ENCODE results near the gene HINT2.

The HINT2 gene

GRCh38 chr9:35811381-35812024 lies 3.3 kb downstream of the HINT2 start:
- DNase-seq = no peak

GRCh38 chr9:35810122-35810521 lies 4.7 kb downstream of the HINT2 start:
- DNase-seq = no peak

DNA sequence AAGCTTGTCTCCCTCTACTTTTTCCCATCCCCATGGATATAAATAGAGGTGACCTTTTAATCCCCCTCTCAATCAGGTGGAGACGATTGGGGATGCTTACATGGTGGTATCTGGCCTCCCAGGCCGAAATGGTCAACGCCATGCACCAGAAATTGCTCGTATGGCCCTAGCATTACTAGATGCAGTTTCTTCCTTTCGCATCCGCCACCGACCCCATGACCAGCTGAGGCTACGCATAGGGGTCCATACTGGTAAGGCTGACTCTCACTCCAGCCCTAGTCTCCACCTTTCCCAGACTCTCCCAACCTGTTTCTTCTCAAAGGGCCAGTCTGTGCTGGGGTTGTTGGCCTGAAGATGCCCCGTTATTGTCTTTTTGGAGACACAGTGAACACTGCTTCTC lies 6.4 kb downstream of the HINT2 start:
- no peak for DNase-seq

DNA sequence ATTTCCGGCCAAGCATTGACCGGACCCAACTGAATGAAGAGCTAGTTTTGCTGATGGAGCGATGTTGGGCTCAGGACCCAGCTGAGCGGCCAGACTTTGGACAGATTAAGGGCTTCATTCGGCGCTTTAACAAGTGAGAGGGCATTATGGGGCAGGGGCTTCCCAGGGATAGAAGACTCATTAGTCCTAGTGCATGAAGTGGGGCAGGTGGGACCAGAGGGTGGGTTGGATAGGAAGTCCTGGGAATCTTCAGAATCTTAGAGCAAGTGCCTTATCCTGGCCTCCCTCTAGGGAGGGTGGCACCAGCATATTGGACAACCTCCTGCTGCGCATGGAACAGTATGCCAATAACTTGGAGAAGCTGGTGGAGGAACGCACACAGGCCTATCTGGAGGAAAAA lies 8.7 kb downstream of the HINT2 start:
- DNase-seq = no peak

DNA sequence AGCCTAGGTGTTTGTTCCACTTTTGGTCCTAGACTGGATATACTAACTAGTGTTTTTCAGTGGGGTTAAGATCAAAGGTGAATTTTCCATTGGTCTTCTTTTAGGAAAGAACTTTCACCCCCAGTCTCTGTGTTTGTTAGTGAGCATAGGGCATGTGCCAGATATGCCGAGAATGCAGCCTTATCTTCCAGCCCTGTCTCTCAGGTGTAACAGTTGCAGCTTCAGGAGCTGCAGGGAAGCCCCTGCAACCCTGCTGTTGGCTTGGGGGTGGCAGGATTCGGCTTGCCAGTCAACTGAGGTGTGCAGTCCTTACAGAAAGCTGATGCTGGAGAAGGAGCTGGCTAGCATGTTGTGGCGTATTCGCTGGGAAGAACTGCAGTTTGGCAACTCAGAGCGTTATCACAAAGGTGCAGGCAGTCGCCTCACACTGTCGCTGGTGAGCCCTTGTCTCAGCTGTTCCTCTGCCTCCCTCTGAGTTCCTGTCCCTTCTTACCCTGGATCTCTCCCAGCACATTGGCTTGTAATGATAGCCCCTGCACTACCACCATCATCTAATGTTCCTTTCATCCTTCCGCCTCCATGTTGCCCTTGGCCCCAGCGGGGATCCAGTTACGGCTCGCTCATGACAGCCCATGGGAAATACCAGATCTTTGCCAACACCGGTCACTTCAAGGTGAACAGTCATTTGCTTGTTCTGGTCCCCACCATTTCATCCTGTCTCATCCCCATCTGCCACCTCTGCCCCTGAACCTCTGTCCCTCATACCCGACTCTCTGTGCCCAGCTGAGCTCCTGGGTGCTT lies 13.3 kb downstream of the HINT2 start:
- DNase-seq = no peak

GRCh38 chr9:35800530-35800929 lies 14.3 kb downstream of the HINT2 start:
- no peak for DNase-seq

GRCh38 chr9:35798658-35799374 lies 16.0 kb downstream of the HINT2 start:
- DNase-seq = no peak

DNA sequence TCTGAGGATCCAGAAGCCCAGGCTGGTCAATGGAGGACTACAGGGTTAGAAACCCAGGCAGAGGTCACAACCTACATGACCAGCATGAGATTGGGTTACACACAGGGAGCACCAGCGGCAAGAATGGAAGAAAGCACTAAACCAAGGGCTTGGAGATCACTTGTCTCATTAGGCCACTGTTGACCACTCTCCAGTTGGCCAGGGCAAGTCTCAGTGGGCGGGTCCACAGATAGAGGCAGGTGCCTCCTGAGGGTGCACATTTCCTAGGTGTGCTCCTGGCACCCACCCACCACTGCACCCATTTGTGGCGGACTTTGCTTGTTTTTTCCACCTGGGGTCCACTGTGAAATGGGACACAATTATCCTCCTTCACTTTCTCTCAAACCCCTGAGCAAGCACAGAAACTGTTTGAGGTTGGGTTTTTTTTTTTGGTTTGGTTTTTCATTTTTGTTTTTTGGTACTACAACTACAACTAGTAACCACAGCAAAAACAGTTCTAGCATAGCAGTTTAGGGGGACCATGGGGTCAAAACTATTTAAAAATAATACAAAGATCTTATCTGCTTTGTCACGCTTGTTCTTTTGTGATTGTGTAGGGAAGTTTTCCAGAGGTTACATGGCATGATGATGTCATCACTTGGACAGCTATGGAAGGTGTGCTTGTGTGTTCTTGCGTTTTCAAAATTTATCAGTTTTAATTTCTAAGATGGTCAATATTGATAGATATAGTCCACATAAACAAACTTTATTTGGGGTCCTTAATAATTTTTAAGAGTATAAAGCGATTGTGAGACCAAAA lies 17.3 kb downstream of the HINT2 start:
- no peak for DNase-seq

DNA sequence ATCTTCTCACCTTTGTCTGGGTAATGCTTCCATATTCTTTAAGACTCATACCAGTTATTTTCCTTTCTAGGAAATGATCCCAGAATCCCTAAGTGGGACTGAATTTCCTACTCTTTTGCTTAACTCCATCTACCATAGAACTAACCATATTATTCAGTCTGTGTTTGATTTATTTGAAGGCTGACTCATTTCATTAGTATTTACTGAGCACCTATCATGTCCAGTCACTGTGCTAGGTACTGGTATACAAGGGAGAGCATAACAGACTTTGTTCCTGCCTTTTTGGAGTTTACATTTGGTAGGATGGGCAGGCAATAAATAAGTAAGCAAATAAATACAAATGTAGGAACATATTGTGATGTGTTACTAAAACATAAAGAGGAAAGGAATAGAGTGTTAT lies 19.1 kb downstream of the HINT2 start:
- no peak for DNase-seq

GRCh38 chr9:35793461-35793860 lies 21.4 kb downstream of the HINT2 start:
- DNase-seq = no peak

DNA sequence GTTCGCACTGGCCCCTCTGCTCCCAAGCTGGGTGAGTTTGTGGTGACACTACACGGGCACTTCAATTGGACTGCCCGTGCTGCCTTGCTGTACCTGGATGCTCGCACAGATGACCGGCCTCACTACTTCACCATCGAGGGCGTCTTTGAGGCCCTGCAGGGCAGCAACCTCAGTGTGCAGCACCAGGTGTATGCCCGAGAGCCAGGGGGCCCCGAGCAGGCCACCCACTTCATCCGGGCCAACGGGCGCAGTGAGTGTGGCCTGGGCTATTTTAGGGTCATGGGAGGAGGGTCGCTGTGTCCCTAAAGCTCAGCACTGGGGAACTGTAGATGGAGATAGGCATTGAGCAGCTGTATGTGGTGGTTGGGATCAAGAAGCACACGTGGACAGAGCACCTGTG lies 22.0 kb downstream of the HINT2 start:
- DNase-seq = no peak

DNA sequence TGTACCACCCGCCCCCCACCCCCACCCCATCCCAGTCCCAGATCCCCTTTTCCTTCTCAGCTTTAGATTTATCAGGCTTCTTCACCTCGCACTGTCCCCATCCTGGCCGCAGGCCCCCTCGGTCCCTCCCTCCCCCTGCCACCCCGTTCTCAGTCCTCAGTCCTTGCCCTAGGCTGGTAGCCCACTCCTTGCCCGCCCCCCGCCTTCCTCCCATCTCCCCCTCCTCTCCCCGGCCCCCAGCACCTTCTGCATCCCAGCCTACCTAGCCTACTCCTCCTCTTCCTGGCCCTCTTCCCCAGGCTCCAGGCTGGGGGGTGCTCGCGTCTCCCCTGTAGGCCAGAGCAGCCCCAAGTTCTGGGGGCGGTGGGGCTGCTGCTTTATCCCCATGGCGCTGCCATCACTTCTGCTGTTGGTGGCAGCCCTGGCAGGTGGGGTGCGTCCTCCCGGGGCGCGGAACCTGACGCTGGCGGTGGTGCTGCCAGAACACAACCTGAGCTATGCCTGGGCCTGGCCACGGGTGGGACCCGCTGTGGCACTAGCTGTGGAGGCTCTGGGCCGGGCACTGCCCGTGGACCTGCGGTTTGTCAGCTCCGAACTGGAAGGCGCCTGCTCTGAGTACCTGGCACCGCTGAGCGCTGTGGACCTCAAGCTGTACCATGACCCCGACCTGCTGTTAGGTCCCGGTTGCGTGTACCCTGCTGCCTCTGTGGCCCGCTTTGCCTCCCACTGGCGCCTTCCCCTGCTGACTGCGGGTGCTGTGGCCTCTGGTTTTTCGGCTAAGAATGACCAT lies 22.6 kb downstream of the HINT2 start:
- no peak for DNase-seq

GRCh38 chr9:35791297-35791921 lies 23.4 kb downstream of the HINT2 start, which contains the start of gene NPR2:
NPR2 (plus strand) TSS chr9:35791591; CDS start chr9:35792409, 818 bp downstream.
- DNase-seq = no peak

DNA sequence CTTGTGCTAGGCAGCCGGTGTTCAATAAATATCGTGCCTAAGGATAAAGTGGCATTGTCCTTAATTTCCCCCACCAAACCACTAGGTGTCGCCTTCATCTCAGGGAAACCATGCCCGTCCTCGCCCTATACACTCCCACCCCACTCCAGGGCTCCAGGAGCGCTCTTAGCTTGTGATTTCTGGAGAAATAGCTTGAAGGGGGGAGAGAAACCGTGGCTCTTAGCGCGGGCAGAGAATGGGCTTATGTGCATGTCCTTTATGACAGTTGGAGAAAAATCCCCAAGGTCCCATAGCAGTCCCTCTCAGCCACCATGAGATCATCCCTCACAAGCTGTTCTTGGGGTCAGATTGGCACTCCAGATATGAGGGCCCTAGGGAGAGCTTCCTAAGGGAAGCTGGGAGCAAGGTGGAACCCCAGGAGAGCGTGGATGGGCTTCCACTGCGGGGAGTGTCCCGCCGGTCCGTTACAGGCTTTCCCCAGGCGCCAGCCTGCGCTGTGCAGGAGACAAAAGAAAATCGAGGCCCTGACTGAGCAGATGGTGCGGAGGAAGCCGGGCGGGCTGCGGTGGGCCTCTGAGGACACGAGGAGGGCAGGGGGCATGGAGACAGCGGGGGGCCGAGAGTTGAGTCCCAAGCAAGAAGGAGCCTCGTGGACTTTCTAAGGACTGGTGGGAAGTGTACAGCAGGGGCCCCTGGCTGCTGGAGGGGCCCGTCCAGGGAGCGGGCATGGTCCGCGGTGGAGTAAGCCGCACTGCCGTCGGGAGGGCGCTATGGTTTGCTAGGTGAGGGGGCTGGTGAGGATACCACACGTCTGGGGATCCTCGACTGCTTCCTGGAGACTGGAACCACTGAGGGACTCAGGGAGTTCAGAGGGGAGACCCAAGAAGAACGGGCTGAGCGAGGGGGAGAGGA lies 24.2 kb downstream of the HINT2 start:
- DNase-seq = peak in 1 of 2 experiments; percentile 76

DNA sequence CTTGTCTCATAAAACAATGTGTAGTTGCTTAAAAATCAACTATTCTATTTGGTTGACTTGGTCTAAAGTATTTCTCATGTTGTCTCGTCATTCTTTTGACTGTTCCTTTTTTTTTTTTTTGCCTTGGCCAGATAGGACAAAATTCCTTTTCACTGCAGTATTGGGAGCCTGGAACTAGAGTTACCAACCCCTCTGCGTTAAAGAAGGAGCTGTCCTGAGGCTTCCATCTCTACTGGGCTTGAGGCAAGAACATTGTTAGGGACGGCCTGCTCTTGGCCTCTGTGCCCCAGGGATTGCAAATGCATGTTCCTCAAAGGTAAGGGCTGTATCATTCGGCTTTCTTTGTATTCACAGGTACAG lies 24.8 kb downstream of the HINT2 start:
- DNase-seq = no peak

- no peak for DNase-seq
Observed at GRCh38 chr9:35789541-35789940, 25.3 kb downstream of the HINT2 start.

- no peak for DNase-seq
Observed at GRCh38 chr9:35783418-35783817, 31.4 kb downstream of the HINT2 start.

DNA sequence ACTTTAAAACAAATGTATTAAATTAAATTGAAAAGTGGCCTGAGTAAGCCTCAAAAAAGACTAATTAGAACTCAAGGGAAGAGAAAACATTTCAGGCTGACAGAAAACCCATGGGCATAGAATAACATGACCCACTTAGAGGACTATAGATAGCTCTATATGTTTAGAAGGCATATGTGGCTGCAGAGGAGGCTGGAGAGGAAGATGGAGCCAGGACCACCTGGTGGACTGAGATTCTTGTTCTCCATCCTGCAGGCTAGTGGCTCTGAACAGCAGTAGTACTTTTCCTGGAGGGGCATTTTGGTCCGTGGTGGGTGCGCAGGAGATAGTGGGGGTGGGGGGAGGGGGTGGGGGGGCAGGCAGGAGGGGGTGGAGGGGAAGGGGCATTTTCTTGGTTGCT lies 33.8 kb downstream of the HINT2 start:
- DNase-seq = no peak

- DNase-seq = no peak
Observed at GRCh38 chr9:35778496-35778895, 36.3 kb downstream of the HINT2 start.

GRCh38 chr9:35776018-35776417 lies 38.8 kb downstream of the HINT2 start:
- no peak for DNase-seq

All from cerebellar nuclear complex (tissue), 1 donor.